Measurements from ENCODE around the gene CTAGE8.
"Not testable (repeated sequence)": the region's sequence is repeated elsewhere in the genome, so short reads cannot be mapped to it uniquely, and the experiment has no call there.

The CTAGE8 gene

DNA sequence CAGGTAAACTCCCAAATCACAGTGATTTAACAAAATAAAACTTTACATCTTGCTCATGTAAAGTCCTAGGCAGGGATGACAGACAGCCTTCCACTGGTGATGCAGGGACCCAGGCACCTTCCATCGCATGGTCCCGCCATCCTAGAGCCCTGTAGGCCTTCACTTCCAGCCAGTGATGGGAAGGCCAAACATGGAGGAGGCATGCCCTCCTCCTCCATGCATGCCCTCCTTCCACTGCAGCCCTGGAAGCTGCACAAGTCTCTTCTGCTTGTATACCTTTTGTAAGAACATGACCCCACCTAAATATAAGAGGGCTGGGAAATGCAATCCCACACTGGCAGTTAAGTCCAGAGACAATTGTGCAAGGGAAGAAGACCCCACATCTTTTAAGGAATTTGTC, 40.6 kb upstream of the CTAGE8 start:
- not testable (repeated sequence) for H3K18ac ChIP-seq (ENCODE audit: low read length); H3K27ac ChIP-seq (replicated peaks; ENCODE audit: low read length); H2AK5ac ChIP-seq (ENCODE audit: low read depth, low read length); H3K36me3 ChIP-seq (replicated peaks in 1 of 2; ENCODE audit: control insufficient read depth in 2 of 2, insufficient read depth in 2 of 2, low read length in 2 of 2); H2BK15ac ChIP-seq (ENCODE audit: low read length); H3K4me2 ChIP-seq (ENCODE audit: insufficient read depth, low read length, poor library complexity, severe bottlenecking); H2BK12ac ChIP-seq (ENCODE audit: low read length); H4K91ac ChIP-seq (ENCODE audit: low read depth, low read length, poor library complexity); H3K79me1 ChIP-seq (ENCODE audit: low read depth, low read length); H2BK120ac ChIP-seq (ENCODE audit: low read depth, low read length); H3K14ac ChIP-seq (ENCODE audit: low read length); H3K4me1 ChIP-seq (ENCODE audit: control insufficient read depth in 2 of 2, insufficient read depth in 1 of 2, low read depth in 1 of 2, low read length in 2 of 2); H3K9ac ChIP-seq (ENCODE audit: low read depth, low read length, poor library complexity); H2BK5ac ChIP-seq (ENCODE audit: low read length); H3K4ac ChIP-seq (ENCODE audit: low read length); H2AFZ ChIP-seq (ENCODE audit: low read length); H3K23ac ChIP-seq (ENCODE audit: low read depth, low read length, poor library complexity); H3K9me3 ChIP-seq (replicated peaks in 1 of 2; ENCODE audit: control insufficient read depth in 2 of 2, insufficient read depth in 1 of 2, low read depth in 1 of 2, low read length in 2 of 2); H3K4me3 ChIP-seq (ENCODE audit: low read length in 2 of 2); H3K27me3 ChIP-seq (ENCODE audit: control insufficient read depth in 3 of 3, insufficient read depth in 3 of 3, low read depth in 1 of 3, low read length in 3 of 3); DNase-seq (ENCODE audit: low spot score); H4K8ac ChIP-seq (ENCODE audit: low read depth, low read length)
- WGBS, 2 donors (ENCODE audit: extremely low coverage in 2 of 2, insufficient read length in 2 of 2, insufficient replicate concordance in 1 of 2), result no CpG with 5 or more reads among the region's 2 CpGs

DNA sequence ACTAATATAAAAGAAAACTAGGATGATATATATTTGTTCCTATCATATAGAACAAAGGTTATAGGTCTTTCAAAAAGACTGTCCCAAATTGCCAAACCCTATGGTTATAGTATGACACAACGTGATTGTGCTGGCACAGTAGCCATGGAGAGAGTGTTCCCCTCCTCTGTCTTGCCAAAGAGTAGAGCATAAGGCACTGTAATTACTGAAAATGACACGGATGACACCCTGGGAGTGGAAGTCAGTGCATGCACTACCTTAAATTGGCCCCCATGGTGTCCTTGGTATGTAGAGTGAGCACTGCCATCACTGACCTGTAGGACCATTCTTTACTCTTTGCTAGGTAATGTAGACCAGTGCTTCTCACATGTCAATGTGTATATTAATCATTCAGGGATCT, 36.1 kb upstream of the CTAGE8 start:
- H3K4me1 ChIP-seq (ENCODE audit: control insufficient read depth in 2 of 2, insufficient read depth in 1 of 2, low read depth in 1 of 2, low read length in 2 of 2); H3K18ac ChIP-seq (ENCODE audit: low read length); H3K9ac ChIP-seq (ENCODE audit: low read depth, low read length, poor library complexity); H3K14ac ChIP-seq (ENCODE audit: low read length); H4K91ac ChIP-seq (ENCODE audit: low read depth, low read length, poor library complexity); H3K79me1 ChIP-seq (ENCODE audit: low read depth, low read length); H3K4ac ChIP-seq (ENCODE audit: low read length); H3K36me3 ChIP-seq (replicated peaks in 1 of 2; ENCODE audit: control insufficient read depth in 2 of 2, insufficient read depth in 2 of 2, low read length in 2 of 2); H4K8ac ChIP-seq (ENCODE audit: low read depth, low read length); H2AFZ ChIP-seq (ENCODE audit: low read length); H3K9me3 ChIP-seq (replicated peaks in 1 of 2; ENCODE audit: control insufficient read depth in 2 of 2, insufficient read depth in 1 of 2, low read depth in 1 of 2, low read length in 2 of 2); H3K27ac ChIP-seq (replicated peaks; ENCODE audit: low read length); H3K23ac ChIP-seq (ENCODE audit: low read depth, low read length, poor library complexity); DNase-seq (ENCODE audit: low spot score); H3K4me3 ChIP-seq (ENCODE audit: low read length in 2 of 2); H2BK120ac ChIP-seq (ENCODE audit: low read depth, low read length); H2BK5ac ChIP-seq (ENCODE audit: low read length); H3K4me2 ChIP-seq (ENCODE audit: insufficient read depth, low read length, poor library complexity, severe bottlenecking); H2BK15ac ChIP-seq (ENCODE audit: low read length); H2AK5ac ChIP-seq (ENCODE audit: low read depth, low read length); H2BK12ac ChIP-seq (ENCODE audit: low read length); H3K27me3 ChIP-seq (ENCODE audit: control insufficient read depth in 3 of 3, insufficient read depth in 3 of 3, low read depth in 1 of 3, low read length in 3 of 3): not testable (repeated sequence)
- WGBS, 2 donors (ENCODE audit: extremely low coverage in 2 of 2, insufficient read length in 2 of 2, insufficient replicate concordance in 1 of 2), result no CpG with 5 or more reads among the region's 2 CpGs

DNA sequence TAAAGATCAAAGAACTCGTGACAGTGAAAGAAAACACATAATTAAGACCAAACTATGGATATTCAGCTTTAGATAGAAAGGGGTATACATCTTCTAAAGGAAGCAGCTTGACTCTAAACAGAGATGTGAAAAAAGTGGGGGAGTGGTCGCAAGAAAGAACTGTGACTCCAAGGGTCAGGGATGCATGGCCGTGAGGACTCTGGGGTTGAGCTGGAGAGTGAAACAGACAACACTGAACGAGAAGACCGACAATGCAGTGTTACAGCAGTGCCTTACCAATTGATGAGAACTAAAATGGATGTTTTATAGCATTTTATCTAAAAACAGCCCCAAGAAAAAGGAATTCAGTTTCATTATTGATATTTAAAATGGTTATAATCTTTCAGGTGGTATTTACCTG, 34.5 kb upstream of the CTAGE8 start:
- not testable (repeated sequence) for H4K91ac ChIP-seq (ENCODE audit: low read depth, low read length, poor library complexity); H2BK15ac ChIP-seq (ENCODE audit: low read length); H3K23ac ChIP-seq (ENCODE audit: low read depth, low read length, poor library complexity); H2AFZ ChIP-seq (ENCODE audit: low read length); H3K79me1 ChIP-seq (ENCODE audit: low read depth, low read length); H3K4me1 ChIP-seq (ENCODE audit: control insufficient read depth in 2 of 2, insufficient read depth in 1 of 2, low read depth in 1 of 2, low read length in 2 of 2); DNase-seq (ENCODE audit: low spot score); H2BK120ac ChIP-seq (ENCODE audit: low read depth, low read length); H3K4me3 ChIP-seq (ENCODE audit: low read length in 2 of 2); H3K9ac ChIP-seq (ENCODE audit: low read depth, low read length, poor library complexity); H3K9me3 ChIP-seq (replicated peaks in 1 of 2; ENCODE audit: control insufficient read depth in 2 of 2, insufficient read depth in 1 of 2, low read depth in 1 of 2, low read length in 2 of 2); H3K4ac ChIP-seq (ENCODE audit: low read length); H2BK5ac ChIP-seq (ENCODE audit: low read length); H3K27ac ChIP-seq (replicated peaks; ENCODE audit: low read length); H4K8ac ChIP-seq (ENCODE audit: low read depth, low read length); H3K36me3 ChIP-seq (replicated peaks in 1 of 2; ENCODE audit: control insufficient read depth in 2 of 2, insufficient read depth in 2 of 2, low read length in 2 of 2); H3K18ac ChIP-seq (ENCODE audit: low read length); H2BK12ac ChIP-seq (ENCODE audit: low read length); H3K4me2 ChIP-seq (ENCODE audit: insufficient read depth, low read length, poor library complexity, severe bottlenecking); H3K14ac ChIP-seq (ENCODE audit: low read length); H2AK5ac ChIP-seq (ENCODE audit: low read depth, low read length); H3K27me3 ChIP-seq (ENCODE audit: control insufficient read depth in 3 of 3, insufficient read depth in 3 of 3, low read depth in 1 of 3, low read length in 3 of 3)
- WGBS, 2 donors (ENCODE audit: extremely low coverage in 2 of 2, insufficient read length in 2 of 2, insufficient replicate concordance in 1 of 2), result no CpG with 5 or more reads among the region's 5 CpGs

DNA sequence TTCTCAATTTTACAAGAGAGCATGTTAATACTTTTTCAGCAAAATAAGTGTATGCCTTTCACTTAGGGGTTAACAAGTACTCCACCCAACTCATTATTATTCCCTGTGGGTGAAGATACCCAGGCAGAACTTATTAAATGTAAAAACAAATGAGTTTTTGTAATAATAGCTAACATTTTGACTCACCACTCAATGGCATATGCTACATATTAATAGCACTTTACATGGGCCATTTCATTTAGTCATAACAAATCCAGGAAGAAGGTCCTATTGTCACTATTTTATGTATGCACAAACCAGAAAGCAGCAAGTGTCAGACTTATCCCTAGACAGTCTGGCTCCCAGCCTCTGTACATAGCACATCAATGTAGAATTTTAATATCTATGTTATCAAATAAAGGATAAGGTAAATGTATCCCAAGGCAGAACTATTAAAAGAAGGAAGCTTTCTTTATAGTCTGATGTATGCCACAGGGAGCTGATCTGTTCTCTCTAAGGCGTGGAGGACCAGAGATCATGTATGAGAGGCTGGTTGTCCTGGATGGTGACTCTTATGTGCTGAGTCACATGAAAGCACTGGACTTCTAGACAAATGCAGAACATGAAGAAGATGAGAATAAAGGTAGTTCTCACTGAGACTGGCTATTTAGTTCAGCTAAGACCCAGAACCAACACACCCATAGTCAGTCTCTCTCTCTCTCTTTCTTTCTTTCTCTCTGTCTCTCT, 33.7 kb upstream of the CTAGE8 start:
- H3K27ac ChIP-seq (replicated peaks; ENCODE audit: low read length); H3K9me3 ChIP-seq (replicated peaks in 1 of 2; ENCODE audit: control insufficient read depth in 2 of 2, insufficient read depth in 1 of 2, low read depth in 1 of 2, low read length in 2 of 2); H2AK5ac ChIP-seq (ENCODE audit: low read depth, low read length); H3K18ac ChIP-seq (ENCODE audit: low read length); H3K14ac ChIP-seq (ENCODE audit: low read length); H4K91ac ChIP-seq (ENCODE audit: low read depth, low read length, poor library complexity); H2BK12ac ChIP-seq (ENCODE audit: low read length); H2AFZ ChIP-seq (ENCODE audit: low read length); H3K4me3 ChIP-seq (ENCODE audit: low read length in 2 of 2); H2BK120ac ChIP-seq (ENCODE audit: low read depth, low read length); H3K27me3 ChIP-seq (ENCODE audit: control insufficient read depth in 3 of 3, insufficient read depth in 3 of 3, low read depth in 1 of 3, low read length in 3 of 3); H3K23ac ChIP-seq (ENCODE audit: low read depth, low read length, poor library complexity); H3K9ac ChIP-seq (ENCODE audit: low read depth, low read length, poor library complexity); H3K4me2 ChIP-seq (ENCODE audit: insufficient read depth, low read length, poor library complexity, severe bottlenecking); H4K8ac ChIP-seq (ENCODE audit: low read depth, low read length); H3K4me1 ChIP-seq (ENCODE audit: control insufficient read depth in 2 of 2, insufficient read depth in 1 of 2, low read depth in 1 of 2, low read length in 2 of 2); H3K79me1 ChIP-seq (ENCODE audit: low read depth, low read length); H2BK5ac ChIP-seq (ENCODE audit: low read length); DNase-seq (ENCODE audit: low spot score); H2BK15ac ChIP-seq (ENCODE audit: low read length); H3K4ac ChIP-seq (ENCODE audit: low read length); H3K36me3 ChIP-seq (replicated peaks in 1 of 2; ENCODE audit: control insufficient read depth in 2 of 2, insufficient read depth in 2 of 2, low read length in 2 of 2): not testable (repeated sequence)
- no CpG with 5 or more reads among the region's 1 CpG for WGBS, 2 donors (ENCODE audit: extremely low coverage in 2 of 2, insufficient read length in 2 of 2, insufficient replicate concordance in 1 of 2)
